Epithelial cell of proximal tubule (primary cell): ENCODE data around the gene BANF1. TPM values are rescaled to one million over a fixed set of nuclear protein-coding genes. Genes with fewer than 3 reads are reported as not detected.

Experiments used
- DNase-seq: peaks from one replicate; pipeline ENCODE4 v3.0.0-alpha.2; 2011; ENCODE audit warnings: low read depth
- H3K4me3 ChIP-seq: 2 replicates; pipeline ENCODE4 v1.5.1; 2011; ENCODE audit warnings: low read depth, mild to moderate bottlenecking, low read length
- total RNA-seq: library from RNA; depleted of rRNA; stranded (reverse); fragments of >200 nt; gene quantifications from 2 replicates; pipeline ENCODE4 v1.2.3, GENCODE V29; 2015
- TF ChIP-seq, protein P1 (sequence below): conservative IDR thresholded peaks from 2 replicates; pipeline ENCODE4 v1.5.1; 2012; ENCODE audit warnings: low read depth, mild to moderate bottlenecking, low read length

Gene BANF1
- total RNA-seq, 1 donor from 2014 or later, result 144 TPM

DNA sequence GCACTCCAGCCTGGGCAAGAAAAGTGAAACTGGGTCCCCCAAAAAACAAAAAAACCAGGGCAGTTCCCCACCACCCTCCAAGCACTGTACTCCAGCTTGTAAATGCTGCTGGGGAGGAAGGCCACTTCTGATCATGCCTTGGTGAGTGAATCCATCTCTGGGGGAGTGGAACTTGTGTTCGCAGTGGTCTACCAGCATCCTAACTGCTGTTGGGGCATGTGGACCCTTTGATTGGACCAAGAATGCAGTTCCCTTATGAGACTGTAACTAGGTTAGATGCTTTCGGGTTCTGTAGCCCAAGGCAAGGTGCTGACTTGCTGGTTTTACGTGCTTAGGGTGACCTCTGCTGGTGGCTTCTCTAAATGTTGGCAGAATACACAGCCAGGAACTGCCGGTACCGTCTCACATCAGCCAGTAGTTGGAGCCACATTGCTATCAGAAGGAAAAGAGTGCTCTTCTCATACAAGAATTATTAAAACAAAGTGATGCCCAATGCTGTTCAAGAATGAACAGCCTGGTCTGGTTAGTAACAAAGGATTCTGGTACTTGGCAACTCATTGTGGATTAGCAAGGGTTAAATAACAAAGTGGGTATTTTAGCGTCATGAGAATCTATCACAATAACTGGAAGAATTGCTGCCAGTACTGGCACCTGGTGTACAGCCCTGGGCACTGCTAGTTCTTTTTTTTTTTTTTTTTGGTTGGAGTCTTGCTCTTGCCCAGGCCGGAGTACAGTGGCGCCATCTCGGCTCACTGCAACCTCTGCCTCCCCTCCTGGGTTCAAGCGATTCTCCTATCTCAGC lies 13.3 kb upstream of the BANF1 start:
- peak; percentile 83 for DNase-seq
- TF ChIP-seq, protein P1, sequence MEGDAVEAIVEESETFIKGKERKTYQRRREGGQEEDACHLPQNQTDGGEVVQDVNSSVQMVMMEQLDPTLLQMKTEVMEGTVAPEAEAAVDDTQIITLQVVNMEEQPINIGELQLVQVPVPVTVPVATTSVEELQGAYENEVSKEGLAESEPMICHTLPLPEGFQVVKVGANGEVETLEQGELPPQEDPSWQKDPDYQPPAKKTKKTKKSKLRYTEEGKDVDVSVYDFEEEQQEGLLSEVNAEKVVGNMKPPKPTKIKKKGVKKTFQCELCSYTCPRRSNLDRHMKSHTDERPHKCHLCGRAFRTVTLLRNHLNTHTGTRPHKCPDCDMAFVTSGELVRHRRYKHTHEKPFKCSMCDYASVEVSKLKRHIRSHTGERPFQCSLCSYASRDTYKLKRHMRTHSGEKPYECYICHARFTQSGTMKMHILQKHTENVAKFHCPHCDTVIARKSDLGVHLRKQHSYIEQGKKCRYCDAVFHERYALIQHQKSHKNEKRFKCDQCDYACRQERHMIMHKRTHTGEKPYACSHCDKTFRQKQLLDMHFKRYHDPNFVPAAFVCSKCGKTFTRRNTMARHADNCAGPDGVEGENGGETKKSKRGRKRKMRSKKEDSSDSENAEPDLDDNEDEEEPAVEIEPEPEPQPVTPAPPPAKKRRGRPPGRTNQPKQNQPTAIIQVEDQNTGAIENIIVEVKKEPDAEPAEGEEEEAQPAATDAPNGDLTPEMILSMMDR, result peak; percentile 97
- no peak overlapping the region for H3K4me3 ChIP-seq

DNA sequence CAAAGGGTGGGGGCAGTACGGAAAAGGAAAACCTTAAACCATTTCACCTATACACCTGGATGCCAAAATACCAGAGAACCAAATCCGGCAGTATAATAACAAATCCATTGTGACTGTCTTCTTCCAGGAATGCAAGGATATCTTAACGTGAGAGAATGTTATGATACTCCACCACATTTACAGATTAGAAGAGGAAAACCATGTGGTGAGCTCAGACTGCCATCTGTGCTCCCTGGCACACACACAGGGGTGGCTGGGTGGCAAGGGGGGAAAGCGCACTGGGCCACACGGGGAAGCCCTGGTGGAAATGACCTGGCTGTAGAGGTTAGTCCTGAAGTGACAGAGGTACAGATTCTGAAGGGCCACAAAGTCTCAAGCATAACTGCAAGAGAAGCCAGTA lies 10.2 kb upstream of the BANF1 start:
- no peak overlapping the region for H3K4me3 ChIP-seq
- TF ChIP-seq, protein P1, result no peak
- no peak for DNase-seq

DNA sequence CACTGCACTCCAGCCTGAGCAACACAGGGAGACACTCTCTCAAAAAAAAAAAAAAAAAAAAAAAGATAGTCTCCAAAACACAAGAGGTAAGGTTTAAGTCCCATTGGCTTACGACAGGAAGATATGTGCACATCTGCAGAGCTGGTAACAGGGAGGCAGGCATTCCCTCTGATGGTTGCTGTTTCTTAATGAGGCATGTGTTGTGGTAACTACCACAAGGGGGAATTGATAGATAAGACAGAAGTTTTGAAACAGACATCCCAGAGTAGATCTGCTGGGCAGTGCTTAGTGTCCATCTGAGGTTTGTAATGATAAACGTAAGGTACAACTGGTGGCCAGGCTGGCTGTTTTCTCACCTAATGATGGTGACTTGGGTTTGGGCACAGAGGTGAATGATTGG lies 5.0 kb upstream of the BANF1 start:
- DNase-seq, result no peak
- H3K4me3 ChIP-seq, result no peak overlapping the region
- TF ChIP-seq, protein P1, result no peak

DNA sequence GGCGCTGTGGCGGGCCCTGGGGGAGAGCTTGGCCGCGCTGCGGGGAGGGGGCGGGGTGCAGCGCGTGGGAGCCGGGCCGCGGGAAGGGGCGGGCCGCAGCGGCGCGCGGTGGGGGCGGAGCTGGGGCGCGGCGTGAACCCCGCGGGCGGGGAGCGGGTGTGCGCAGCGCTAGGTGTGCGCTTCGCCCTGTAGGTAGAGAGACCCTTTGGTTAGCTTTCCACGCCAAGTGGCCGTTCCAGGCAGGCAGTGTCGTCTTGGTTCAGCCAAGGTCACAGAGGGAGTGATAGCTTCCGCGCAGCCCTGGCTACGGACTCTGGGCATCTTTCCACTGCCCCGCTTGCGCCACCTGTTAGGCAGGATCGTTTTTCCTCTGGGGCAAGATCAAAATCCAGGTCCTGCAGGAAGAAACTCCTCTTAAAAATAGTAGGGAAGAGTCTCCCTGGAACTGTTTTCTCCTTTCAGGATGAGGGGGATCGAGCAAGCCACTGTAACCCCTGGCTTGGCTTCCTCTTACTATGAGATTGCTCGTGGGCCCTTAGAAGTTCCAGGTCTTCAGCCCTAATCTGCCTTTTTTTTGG lies 434 bp downstream of the BANF1 start:
- no peak for DNase-seq
- TF ChIP-seq, protein P1, result peak; percentile 30
- peak overlapping the region; percentile 92 for H3K4me3 ChIP-seq

DNA sequence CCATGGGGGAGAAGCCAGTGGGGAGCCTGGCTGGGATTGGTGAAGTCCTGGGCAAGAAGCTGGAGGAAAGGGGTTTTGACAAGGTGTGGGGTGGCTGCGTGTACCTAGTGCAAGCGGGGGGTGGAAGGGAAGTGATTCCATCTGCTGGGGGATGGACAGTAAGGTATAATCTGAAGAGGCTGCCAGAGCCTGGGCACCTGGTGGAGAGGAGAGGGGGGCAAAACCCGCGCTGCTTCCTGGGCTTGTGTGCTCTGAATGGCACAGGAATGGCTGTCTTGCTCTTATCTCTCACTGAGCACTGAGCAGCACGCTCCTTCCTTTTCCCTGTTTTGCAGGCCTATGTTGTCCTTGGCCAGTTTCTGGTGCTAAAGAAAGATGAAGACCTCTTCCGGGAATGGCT lies 988 bp downstream of the BANF1 start:
- no peak for DNase-seq
- H3K4me3 ChIP-seq, result peak overlapping the region; percentile 92
- TF ChIP-seq, protein P1, result no peak

DNA sequence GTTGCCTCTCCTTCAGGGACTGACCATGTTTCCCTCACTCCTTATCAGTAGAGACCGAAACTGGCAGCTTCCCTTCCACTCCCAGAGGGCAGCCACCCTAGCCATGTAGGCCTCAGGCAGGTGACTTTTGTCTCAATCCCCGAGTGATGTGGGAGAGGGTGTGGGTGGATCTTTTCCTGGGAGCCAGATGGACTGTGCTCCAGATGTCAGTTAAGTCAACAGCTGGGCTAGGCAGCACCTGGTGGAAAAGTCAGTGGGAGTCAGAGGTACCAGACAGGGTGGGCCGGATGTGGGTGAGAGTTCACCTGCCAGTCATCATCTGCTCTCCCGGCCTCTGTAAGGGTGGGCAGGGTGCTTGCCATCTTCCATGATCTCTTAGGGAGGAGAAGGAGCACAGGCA lies 1.9 kb downstream of the BANF1 start:
- TF ChIP-seq, protein P1, result no peak
- no peak overlapping the region for H3K4me3 ChIP-seq
- no peak for DNase-seq
